ENCODE measurements around the gene LIFR.

DNA sequence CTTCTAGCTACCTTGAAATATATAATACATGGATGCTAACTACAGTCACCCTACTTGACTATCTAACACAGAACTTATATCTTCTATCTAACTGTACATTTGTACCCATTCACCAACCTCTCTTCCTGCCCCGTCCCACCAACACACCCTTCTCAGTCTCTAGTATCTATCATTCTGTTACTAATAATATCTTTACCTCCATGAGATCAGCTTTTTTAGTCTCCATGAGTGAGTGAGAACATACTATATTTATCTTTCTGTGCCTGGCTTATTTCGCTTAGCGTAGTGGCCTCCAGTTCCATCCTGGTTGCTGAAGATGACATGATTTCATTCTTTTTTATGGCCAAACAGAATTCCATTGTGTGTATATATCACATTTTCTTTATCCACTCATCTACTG lies 37.0 kb downstream of the LIFR start:
- TF ChIP-seq, protein P1, sequence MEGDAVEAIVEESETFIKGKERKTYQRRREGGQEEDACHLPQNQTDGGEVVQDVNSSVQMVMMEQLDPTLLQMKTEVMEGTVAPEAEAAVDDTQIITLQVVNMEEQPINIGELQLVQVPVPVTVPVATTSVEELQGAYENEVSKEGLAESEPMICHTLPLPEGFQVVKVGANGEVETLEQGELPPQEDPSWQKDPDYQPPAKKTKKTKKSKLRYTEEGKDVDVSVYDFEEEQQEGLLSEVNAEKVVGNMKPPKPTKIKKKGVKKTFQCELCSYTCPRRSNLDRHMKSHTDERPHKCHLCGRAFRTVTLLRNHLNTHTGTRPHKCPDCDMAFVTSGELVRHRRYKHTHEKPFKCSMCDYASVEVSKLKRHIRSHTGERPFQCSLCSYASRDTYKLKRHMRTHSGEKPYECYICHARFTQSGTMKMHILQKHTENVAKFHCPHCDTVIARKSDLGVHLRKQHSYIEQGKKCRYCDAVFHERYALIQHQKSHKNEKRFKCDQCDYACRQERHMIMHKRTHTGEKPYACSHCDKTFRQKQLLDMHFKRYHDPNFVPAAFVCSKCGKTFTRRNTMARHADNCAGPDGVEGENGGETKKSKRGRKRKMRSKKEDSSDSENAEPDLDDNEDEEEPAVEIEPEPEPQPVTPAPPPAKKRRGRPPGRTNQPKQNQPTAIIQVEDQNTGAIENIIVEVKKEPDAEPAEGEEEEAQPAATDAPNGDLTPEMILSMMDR (IDR thresholded peaks at IDR 0.05), result no peak
- no peak for TF ChIP-seq EZH2 (IDR thresholded peaks at IDR 0.05)
